ENCODE results near the gene RHOF.
A peak's percentile ranks its signal among the peaks of the same experiment; 100 is the strongest.

- no peak for TF ChIP-seq EP300 (IDR thresholded peaks at IDR 0.05)
- peak in 1 of 4 experiments; percentile 14 for TF ChIP-seq CTCF (IDR thresholded peaks at IDR 0.05)
Measured at GRCh38 chr12:121803861-121804416, 10.5 kb upstream of the RHOF start, which contains the start of gene SETD1B.

Data from gastroesophageal sphincter (tissue), 3 donors.